Gastroesophageal sphincter (tissue), 4 donors: ENCODE results near the gene H1-8. TPM values are rescaled to one million over a fixed set of nuclear protein-coding genes. Genes with fewer than 3 reads are reported as not detected.

Source experiments
- ATAC-seq: fragments of 150-250 bp; one replicate; pipeline ENCODE4 v1.9.1; 2016; ENCODE audit warnings: mild to moderate bottlenecking, moderate library complexity
- H3K27ac ChIP-seq, 4 donors: fragments of 200-600 bp; sonication (generic) in 3 of 4; 1 replicate in 3 of 4; 2 replicates in 1 of 4; pipeline ENCODE4 v1.5.1; 2016 to 2019
- H3K27me3 ChIP-seq: fragments of 200-600 bp; sonication (generic); one replicate; pipeline ENCODE4 v1.5.1; 2019
- H3K36me3 ChIP-seq, 2 donors: fragments of 200-600 bp; sonication (generic); one replicate each; pipeline ENCODE4 v1.5.1; 2019; ENCODE audit warnings: control low read depth in 1 of 2
- H3K4me1 ChIP-seq, 3 donors: fragments of 200-600 bp; sonication (generic); 1 replicate in 2 of 3; 2 replicates in 1 of 3; pipeline ENCODE4 v1.5.1; 2016 to 2019; ENCODE audit warnings: control low read depth in 2 of 3
- H3K4me3 ChIP-seq, 2 donors: fragments of 200-600 bp; sonication (generic); one replicate each; pipeline ENCODE4 v1.5.1; 2019; ENCODE audit warnings: mild to moderate bottlenecking in 1 of 2, moderate library complexity in 1 of 2
- H3K9me3 ChIP-seq, 3 donors: fragments of 200-600 bp; sonication (generic); one replicate each; pipeline ENCODE4 v1.5.1; 2017 to 2019; ENCODE audit warnings: control low read depth in 2 of 3
- EP300 ChIP-seq: sonication (generic); formaldehyde crosslinking; IDR thresholded peaks from one replicate; pipeline ENCODE4 v1.6.1; 2017; ENCODE audit warnings: antibody characterized with exemption, mild to moderate bottlenecking
- POLR2A ChIP-seq, 2 donors: fragments of 450-650 bp; IDR thresholded peaks; one replicate each; pipeline ENCODE4 v1.6.1; 2017; ENCODE audit warnings: antibody characterized with exemption in 2 of 2, mild to moderate bottlenecking in 2 of 2, moderate library complexity in 1 of 2
- POLR2AphosphoS5 ChIP-seq: sonication (generic); formaldehyde crosslinking; IDR thresholded peaks from one replicate; pipeline ENCODE4 v1.6.1; 2017; ENCODE audit warnings: antibody characterized with exemption
- WGBS, 2 donors: methylation state at CpG; one replicate each; pipeline ENCODE4 v1.1.5; 2018; ENCODE audit warnings: low coverage in 1 of 2; 5-methylcytosine and 5-hydroxymethylcytosine counted together
- total RNA-seq, 4 donors: library from RNA; depleted of rRNA; stranded (reverse); fragments of >200 nt; gene quantifications; one replicate each; pipeline ENCODE4 v1.1.0, GENCODE V29; 2016
- TF ChIP-seq, protein P1 (sequence below), 4 experiments: fragments of 200-600 bp in 2 of 4; fragments of 450-650 bp in 2 of 4; sonication (generic) in 1 of 4; IDR thresholded peaks; one replicate each; pipeline ENCODE4 v1.5.1; 2017 to 2019; ENCODE audit warnings: antibody characterized with exemption in 4 of 4, mild to moderate bottlenecking in 2 of 4, moderate library complexity in 2 of 4

The H1-8 gene
- total RNA-seq, 4 donors from 2014 or later, result not detected

DNA sequence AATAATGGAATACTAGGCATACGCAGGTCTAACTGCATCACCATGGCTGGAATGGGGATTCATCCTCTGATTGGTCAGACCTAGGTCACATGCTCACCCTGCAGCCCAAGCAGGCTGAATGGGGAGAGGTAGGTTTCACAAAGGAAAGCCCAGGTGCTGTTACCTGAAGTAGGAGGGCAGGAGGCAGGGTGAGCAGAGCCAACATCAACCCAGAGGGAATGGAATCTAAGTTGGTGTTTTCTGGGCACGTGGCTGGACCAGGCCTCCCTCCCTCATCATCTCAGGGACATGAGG is 6.7 kb upstream of the H1-8 start:
- no peaks in the 10 kb centered on the region for H3K9me3 ChIP-seq
- no peaks in the 10 kb centered on the region for H3K4me1 ChIP-seq
- 80% methylated on average over 1 of the region's 2 CpGs; no CpG with 5 or more reads in 1 of the 2 donors for WGBS, 2 donors

DNA sequence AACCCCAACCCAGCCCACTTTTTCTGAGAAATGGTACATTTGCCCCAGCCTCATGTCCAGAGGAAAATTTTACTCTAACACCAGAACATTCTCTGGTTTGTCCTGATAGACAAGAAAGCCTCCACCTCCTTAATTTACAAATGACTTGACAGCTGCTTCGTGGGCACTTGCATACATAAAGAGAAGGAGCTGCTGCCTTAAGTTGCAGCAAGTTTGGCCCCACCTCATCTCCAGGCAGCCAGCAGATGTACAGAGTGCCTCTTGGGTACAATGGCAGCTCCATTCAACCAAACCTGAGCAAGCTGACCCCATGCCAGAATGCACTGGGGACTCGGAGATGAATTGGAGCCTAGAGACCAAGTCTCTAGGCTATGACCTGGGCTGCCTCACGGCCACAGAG is 6.2 kb upstream of the H1-8 start:
- H3K4me3 ChIP-seq, result no peak overlapping the region
- H3K36me3 ChIP-seq, result no peaks in the 10 kb centered on the region
- TF ChIP-seq POLR2AphosphoS5 (no peak), POLR2A (IDR thresholded peaks at IDR 0.05) (no peak), EP300 (no peak)
- TF ChIP-seq, protein P1, sequence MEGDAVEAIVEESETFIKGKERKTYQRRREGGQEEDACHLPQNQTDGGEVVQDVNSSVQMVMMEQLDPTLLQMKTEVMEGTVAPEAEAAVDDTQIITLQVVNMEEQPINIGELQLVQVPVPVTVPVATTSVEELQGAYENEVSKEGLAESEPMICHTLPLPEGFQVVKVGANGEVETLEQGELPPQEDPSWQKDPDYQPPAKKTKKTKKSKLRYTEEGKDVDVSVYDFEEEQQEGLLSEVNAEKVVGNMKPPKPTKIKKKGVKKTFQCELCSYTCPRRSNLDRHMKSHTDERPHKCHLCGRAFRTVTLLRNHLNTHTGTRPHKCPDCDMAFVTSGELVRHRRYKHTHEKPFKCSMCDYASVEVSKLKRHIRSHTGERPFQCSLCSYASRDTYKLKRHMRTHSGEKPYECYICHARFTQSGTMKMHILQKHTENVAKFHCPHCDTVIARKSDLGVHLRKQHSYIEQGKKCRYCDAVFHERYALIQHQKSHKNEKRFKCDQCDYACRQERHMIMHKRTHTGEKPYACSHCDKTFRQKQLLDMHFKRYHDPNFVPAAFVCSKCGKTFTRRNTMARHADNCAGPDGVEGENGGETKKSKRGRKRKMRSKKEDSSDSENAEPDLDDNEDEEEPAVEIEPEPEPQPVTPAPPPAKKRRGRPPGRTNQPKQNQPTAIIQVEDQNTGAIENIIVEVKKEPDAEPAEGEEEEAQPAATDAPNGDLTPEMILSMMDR (IDR thresholded peaks at IDR 0.05), result no peak
- H3K27me3 ChIP-seq, result no peaks in the 10 kb centered on the region
- 63% methylated on average over 2 of the region's 3 CpGs; no CpG with 5 or more reads in 1 of the 2 donors for WGBS, 2 donors
- ATAC-seq, result no peak
- H3K27ac ChIP-seq, result no peak overlapping the region
- no peaks in the 10 kb centered on the region for H3K4me1 ChIP-seq
- no peaks in the 10 kb centered on the region for H3K9me3 ChIP-seq

More for the DNA sequence above, 6.7 kb upstream of the H1-8 start:
- Histone ChIP-seq H3K27me3 (no peaks in the 10 kb centered on the region), H3K4me3 (no peak overlapping the region), H3K27ac (no peak overlapping the region), H3K36me3 (no peaks in the 10 kb centered on the region)
- TF ChIP-seq, protein P1 (IDR thresholded peaks at IDR 0.05), result no peak
- TF ChIP-seq EP300, result no peak
- TF ChIP-seq POLR2AphosphoS5, result no peak
- no peak for TF ChIP-seq POLR2A (IDR thresholded peaks at IDR 0.05)
- ATAC-seq, result no peak

DNA sequence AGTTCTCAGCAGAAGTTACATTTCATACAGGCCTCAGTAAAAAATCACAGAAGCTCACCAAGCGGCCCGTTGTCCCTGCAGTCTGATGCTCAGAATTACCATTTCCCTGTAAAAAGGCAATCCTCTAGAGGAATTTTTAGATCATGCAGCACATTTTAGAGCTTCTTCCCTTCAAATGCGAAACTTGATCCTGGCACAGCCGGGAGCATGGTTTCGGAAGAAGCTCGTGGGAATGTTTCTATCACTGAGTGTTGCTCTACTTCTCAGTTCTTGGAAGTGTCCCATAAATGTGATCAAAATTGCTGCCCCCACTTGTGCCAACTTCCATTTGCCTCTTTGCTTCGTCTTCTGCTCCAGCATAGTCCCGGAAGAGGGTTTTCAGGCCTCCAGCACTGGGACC is 3.8 kb upstream of the H1-8 start:
- no peaks in the 10 kb centered on the region for H3K9me3 ChIP-seq
- no peaks in the 10 kb centered on the region for H3K36me3 ChIP-seq
- H3K27me3 ChIP-seq, result no peaks in the 10 kb centered on the region
- H3K27ac ChIP-seq, result no peak overlapping the region
- no peak overlapping the region for H3K4me3 ChIP-seq
- TF ChIP-seq, protein P1 (IDR thresholded peaks at IDR 0.05), result no peak
- TF ChIP-seq EP300 (no peak), POLR2A (IDR thresholded peaks at IDR 0.05) (no peak), POLR2AphosphoS5 (no peak)
- no peaks in the 10 kb centered on the region for H3K4me1 ChIP-seq
- 83 to 90% methylated on average over 2 to 8 of the region's 8 CpGs for WGBS, 2 donors
- ATAC-seq, result no peak

DNA sequence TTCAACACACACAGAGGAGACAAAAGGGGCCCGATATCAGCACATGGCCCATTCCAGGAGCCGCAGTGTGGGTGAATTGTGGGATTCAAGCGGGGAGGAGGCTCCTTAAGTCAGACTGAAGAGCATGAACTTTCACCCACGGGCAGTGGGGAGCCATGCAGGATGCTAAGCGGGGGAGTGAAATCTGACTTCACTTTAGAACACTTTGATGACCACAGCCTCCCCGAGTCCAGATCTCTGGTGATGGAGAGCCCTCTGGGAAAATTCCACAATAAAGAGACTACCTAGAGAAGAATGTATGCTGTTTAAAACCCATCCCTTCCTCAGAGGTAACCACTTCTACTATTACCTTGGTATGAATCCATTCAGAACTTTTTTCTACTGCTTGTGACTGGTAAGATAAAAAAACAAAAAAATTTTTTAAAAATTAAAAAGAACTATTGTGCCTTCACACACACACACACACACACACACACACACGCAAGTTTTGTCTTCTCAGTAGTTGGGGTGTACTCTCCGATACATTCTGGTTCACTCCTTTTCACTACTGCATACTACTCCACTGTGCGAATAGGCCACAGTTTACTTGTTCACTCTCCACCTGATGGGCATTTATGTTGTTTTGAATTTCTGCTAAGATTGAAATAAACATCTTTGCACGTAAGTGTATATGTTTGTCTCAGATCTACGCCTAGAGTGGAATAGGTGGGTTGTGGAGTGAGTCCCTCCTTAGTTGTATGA is 2.0 kb upstream of the H1-8 start:
- Histone ChIP-seq H3K27ac (no peak overlapping the region), H3K27me3 (no peaks in the 10 kb centered on the region), H3K4me3 (no peak overlapping the region), H3K9me3 (no peaks in the 10 kb centered on the region), H3K4me1 (no peaks in the 10 kb centered on the region), H3K36me3 (no peaks in the 10 kb centered on the region)
- no peak for ATAC-seq
- WGBS, 2 donors, result 74 to 87% methylated on average over 4 to 11 of the region's 11 CpGs
- TF ChIP-seq POLR2A (IDR thresholded peaks at IDR 0.05), result no peak
- TF ChIP-seq, protein P1 (IDR thresholded peaks at IDR 0.05), result no peak

DNA sequence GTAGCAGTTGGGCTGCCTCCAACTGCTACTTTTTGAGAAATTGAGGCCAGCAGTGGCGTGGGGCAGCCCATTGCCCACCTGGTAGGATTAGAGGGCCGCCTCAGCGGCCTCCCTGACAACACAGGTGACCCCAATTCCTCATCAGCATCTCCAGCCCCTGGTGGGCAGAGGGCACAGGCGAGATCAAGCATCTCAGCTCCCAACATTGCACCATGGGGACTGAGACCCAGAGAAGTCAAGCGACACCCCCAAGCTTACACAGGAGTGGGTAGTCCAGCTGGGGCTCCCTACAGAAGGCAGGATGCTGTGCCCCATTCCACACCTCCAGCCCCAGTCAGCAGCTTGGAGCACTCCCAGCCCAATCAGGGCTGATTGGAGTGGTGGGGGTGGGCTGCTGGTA is 228 bp upstream of the H1-8 start:
- Histone ChIP-seq H3K27me3 (no peaks in the 10 kb centered on the region), H3K36me3 (no peaks in the 10 kb centered on the region), H3K4me3 (no peak overlapping the region), H3K9me3 (no peaks in the 10 kb centered on the region), H3K27ac (no peak overlapping the region), H3K4me1 (no peaks in the 10 kb centered on the region)
- no CpG with 5 or more reads among the region's 5 CpGs for WGBS, 2 donors
- no peak for ATAC-seq
- TF ChIP-seq, protein P1 (IDR thresholded peaks at IDR 0.05), result no peak
- TF ChIP-seq POLR2AphosphoS5 (no peak), EP300 (no peak), POLR2A (IDR thresholded peaks at IDR 0.05) (no peak)
